T47D (cell line): Measurements from ENCODE around the gene KHNYN.

Source experiments
- DNase-seq, 2 experiments: peaks; one replicate each; pipeline versions ENCODE4 v3.0.0 to v3.0.0-alpha.2; 2011 to 2012; ENCODE audit warnings: low read depth in 1 of 2, low spot score in 1 of 2
- JUND ChIP-seq: IDR thresholded peaks from 2 replicates; pipeline ENCODE4 v1.6.1; 2012; ENCODE audit warnings: low read depth
- in situ Hi-C: cut with HindIII; loops from 2 replicates; pipeline ENCODE4 v1.10.0; 2016; ENCODE audit warnings: low sequenced_read_pairs, low pct_unique_long_range_greater_than_20kb

Gene KHNYN

DNA sequence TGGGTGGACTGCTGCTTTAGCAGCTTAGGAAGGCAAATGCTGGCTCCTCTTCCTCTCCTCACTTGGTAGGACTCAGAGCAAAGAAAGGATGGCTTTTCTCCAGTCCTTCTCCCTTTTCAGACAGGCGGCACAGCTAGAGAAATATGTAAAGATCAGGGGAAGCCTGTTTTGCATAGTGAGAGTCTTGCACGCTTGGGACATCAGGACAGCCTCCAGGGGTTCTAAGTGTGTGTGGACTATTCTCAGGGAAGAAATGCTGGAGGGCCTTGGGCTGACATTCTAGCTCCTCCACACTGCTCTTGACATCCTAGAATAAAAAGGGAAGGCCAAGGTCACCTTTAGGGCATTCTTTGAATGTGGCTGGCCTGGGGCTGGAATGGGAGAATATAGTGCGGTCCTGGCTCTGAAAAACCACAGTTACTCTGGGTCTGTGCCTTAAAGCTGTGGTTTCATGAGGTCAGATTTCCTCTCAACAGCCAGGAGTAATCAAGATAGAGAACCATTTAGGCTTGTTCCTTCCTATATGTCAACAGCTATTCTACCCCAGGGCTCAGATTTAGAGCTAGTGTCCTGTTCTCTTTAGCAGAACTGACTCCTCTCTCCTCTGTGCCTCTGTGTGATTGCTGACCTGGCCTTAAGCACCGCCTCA is 54.0 kb downstream of the KHNYN start:
- no peak for TF ChIP-seq JUND
- in situ Hi-C loops, result no loop called here
- DNase-seq, result peak in 1 of 2 experiments; percentile 20
